G401.6 (cell line): ENCODE results near the gene LRP1.

Experiments
- FAIRE-seq: peaks from 2 replicates; lab custom pipeline; 2012; peaks lifted over from hg19 to GRCh38; lab: Jason Lieb, UNC

The LRP1 gene

DNA sequence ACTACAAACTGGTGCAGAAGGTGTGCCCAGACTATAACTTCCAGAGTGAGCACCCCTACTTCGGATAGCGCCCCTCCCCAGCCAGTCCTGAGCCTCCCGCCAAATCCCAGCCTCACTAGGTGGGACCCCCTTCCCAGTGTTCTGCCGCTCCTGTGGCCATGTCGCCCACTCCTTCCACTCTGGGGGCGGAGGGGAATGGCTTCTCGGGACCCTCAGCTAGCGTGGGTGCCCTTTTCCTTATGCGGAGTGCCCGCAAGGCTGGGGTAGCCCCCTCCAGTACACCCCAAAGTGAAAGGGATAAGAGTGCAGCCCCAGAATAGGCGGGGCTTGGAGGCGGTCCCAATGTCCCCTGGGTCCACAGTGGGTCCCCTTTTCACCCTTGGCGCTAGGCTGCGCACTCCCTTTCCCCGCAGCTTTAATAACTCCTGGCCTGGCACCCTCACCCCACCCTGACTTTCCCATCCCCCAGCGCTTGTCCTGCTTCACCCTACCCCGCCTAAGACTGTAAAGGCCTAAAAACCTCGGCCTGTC is 97.5 kb downstream of the LRP1 start:
- FAIRE-seq: no peak

DNA sequence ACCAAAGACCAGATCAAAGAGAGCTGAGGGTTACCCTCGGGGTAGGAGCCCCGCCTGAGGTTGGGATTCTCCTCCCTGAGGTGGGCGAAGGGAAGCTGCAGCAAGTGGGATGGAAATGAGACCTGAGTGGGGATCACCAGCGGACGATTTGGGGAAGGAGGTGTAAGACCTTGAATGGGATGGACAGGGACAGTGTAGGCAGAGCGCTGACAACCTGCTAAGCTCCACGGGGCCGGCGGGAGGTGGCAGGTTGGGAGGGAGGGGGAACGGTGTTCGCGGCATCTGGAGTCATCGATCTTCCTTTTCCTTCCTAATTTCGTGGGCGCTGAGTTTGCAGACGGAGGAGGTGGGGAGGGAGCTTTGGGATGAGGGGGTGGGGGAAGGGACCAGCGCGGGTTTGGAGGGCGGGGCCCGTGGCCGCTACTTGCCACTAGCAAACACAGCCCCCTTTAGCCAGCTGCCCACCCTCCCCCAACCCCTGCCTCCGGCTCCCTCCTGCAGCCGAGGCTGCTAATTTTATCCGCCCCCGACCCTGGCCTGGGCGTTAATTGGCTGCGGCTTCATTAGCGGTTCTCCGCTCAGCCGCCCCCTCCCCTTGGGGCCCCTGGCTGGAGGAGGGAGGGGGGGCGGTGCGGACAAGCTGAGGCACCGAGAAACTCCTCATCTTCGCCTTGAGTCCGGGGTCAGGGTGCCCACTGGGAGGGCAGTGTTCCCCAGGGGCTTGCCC is 98.5 kb downstream of the LRP1 start:
- FAIRE-seq: no peak

DNA sequence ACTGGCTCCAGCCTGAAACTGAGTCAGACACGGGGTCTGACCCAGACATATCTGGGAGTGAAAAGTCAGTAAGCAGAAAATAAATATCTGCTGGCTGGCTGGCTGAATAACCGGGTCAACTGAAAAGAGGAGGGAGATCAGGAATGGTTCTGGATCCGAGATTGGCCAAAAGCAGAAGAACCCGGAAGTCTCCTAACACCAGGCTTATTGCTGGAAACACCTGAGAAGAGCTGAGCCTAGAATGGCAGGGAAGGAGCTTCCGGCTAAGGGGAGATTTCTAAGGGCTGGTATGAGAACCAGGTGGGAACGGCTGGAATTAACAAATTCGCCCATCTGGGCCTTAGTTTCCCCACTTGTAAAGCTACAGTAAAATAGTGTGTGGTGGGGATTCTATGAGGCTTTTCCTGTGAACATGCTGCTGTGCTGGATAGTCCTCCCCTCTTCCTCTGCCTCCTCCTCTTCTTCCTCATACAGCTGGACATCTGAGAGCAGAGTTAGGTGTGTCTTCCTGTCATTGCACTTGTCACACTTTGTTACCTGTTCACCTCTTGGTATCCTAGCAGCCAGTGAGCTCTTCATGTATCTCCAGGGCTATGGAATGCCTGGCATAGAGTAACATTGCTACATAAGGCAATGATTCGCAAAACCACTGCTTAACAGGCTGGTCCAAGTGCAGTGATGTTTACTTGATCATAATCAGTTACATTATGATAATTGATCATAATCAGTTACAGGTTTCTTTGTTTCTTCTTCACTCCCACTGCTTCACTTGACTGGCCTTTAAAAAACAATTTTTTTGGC is 99.2 kb downstream of the LRP1 start:
- no peak for FAIRE-seq

- peak; percentile 94 for FAIRE-seq
These were observed 100.9 kb downstream of the LRP1 start for GRCh38 chr12:57229046-57229633.

DNA sequence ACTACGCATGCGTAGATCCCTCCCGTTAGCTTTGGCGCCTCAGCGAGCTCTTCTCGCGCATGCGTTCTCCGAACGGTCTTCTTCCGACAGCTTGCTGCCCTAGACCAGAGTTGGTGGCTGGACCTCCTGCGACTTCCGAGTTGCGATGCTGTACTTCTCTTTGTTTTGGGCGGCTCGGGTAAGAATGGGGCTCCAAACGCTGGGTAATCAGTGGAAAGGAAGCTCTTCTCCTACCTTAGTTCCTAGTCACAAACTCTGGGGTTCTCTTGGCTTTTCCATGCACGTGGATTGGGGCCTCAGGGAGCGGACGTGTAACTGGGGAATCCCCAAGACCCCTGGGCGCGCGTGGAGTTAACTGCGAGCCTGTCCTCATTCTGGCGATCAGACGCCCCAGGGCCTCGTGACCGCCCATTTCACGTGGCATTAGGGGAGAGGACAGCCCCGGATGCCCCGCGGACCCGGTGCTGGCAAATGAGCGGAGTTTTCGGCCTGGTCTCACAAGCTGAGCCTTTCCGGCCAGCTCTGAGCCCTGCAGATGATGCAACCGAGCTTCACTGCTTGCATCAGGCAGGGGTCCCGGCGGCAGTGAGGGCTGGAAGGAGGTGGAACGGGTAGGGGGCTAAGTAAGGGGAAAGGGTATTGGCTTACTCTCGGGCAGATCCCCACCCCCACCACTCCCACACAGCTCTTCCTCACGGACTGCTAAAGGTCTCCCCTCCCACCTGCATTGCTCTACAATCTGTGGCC is 101.5 kb downstream of the LRP1 start, which contains the start of gene SHMT2:
Gene SHMT2 (plus strand): TSS at position 78 of the 747 bp plus-strand sequence. CDS start 68 bp downstream, at position 146.
- no peak for FAIRE-seq

DNA sequence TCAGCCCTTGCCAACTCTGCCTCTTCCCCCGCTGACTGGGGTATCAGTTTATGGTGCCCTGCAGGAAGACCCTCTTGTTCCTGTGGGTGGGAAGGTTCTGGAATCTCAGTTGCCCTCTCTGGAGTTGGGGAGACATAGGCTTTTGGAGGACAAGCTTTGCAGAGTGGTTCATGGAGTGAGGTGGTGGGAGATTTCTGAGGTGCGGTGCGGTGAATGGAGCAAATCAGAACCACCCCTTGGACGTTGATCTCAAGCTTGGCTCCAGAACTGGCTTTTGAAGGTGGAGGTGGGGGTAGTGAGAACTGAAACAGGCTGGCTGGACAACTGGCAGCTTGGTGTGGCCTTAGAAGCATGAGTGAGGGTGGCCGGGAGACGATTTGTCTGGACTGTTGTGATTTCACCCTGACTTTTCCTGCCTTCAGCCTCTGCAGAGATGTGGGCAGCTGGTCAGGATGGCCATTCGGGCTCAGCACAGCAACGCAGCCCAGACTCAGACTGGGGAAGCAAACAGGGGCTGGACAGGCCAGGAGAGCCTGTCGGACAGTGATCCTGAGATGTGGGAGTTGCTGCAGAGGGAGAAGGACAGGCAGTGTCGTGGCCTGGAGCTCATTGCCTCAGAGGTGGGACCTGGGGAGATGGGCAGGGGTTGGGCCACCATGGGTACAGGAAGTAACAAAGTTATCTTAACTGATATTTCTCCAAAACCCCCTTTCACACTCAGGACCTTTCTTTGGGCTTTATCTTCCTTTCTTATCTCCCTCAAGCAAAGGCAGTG is 102.3 kb downstream of the LRP1 start:
- FAIRE-seq: no peak

DNA sequence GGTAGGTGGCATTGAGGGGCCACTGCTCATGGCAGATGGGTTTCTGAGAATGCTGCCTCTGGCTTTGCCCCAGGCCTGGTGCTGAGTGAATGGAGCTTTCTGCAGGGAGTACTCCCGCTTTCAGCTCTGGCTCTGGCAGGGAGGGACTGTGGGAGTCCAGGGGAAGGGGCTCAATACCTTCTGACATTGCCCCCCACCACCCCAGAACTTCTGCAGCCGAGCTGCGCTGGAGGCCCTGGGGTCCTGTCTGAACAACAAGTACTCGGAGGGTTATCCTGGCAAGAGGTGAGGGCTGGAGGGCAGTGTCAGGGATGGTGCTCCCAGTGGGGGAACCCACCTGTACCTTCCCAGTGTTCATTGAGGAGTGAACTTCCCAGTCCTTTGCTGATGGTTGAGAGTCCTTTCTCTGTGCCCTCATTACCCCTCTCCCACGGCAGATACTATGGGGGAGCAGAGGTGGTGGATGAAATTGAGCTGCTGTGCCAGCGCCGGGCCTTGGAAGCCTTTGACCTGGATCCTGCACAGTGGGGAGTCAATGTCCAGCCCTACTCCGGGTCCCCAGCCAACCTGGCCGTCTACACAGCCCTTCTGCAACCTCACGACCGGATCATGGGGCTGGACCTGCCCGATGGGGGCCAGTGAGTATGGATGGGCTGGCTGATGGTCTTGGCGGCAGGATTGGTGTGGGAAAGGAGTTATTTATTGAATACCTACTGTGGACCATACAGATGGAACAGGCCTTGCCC is 103.2 kb downstream of the LRP1 start:
- no peak for FAIRE-seq

GRCh38 chr12:57232156-57232756 is 104.0 kb downstream of the LRP1 start:
- no peak for FAIRE-seq

- FAIRE-seq: no peak
These were observed 105.3 kb downstream of the LRP1 start for GRCh38 chr12:57233357-57234232.

DNA sequence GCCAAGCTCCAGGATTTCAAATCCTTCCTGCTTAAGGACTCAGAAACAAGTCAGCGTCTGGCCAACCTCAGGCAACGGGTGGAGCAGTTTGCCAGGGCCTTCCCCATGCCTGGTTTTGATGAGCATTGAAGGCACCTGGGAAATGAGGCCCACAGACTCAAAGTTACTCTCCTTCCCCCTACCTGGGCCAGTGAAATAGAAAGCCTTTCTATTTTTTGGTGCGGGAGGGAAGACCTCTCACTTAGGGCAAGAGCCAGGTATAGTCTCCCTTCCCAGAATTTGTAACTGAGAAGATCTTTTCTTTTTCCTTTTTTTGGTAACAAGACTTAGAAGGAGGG is 105.9 kb downstream of the LRP1 start:
- FAIRE-seq: no peak

DNA sequence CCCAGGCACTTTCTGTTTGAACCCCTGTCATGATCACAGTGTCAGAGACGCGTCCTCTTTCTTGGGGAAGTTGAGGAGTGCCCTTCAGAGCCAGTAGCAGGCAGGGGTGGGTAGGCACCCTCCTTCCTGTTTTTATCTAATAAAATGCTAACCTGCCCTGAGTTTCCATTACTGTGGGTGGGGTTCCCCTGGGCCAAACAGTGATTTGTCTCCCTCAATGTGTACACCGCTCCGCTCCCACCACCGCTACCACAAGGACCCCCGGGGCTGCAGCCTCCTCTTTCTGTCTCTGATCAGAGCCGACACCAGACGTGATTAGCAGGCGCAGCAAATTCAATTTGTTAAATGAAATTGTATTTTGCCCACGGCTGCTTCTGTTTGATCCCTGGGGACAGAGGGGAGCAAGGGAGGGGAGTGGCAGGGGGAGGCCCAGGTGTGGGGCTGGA is 106.3 kb downstream of the LRP1 start:
- no peak for FAIRE-seq

GRCh38 chr12:57235017-57235727 is 106.9 kb downstream of the LRP1 start:
- no peak for FAIRE-seq

DNA sequence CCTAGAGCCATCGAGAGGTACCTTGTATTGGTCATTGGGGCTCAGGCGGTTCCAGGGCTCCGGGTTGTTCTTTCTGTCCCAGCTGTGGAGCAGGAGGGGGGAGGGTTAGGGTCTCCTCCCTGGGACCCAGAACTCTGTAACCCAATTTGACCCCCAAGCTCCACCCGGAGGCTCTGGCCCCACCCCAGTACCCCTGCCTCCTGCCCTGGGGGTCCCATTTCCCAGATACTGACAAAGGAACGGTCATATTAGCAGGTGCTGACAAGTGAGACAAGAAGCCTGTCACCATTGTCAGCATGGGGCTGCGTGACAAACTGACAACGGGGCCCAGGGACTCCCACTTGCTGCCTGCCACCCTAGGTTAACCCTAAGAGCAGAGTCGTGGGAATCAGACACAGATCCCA is 107.4 kb downstream of the LRP1 start:
- FAIRE-seq: no peak

DNA sequence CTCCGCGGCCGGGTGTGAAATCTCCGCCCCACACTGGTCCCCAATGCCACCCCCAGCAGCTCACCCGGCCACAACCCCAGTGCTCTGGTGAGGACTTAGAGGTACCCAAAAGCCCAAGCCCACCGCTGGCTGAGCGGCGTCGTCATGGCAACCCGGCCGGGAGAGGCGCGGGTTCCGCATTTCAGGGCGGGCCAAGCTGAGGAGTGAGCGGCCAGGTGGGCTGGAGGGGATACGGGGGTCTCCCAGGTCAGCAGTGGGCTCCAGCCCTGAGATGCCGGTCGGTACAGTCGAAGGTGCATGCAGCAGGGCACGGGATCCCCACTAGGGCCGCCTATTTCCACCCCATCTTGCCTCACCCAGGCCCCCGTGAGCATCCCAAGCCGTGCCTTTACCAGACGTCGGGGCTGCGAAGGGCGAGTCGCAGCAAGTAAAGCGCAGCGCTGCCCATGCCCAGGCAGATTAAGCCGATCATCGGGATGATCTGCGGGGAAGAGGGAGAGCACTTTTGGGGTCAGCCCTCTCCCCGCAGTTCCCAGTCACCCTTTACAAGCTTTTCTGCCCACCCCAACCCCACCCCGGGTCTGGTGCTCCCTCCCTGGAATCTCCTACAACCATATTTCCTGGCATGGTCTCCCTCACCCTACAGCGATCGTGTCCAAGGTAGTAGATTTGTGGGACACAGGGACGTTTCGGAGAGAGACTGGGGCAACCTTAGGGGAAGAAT is 108.1 kb downstream of the LRP1 start:
- no peak for FAIRE-seq

GRCh38 chr12:57236925-57237595 is 108.8 kb downstream of the LRP1 start:
- FAIRE-seq: no peak

GRCh38 chr12:57237596-57237931 is 109.3 kb downstream of the LRP1 start:
- no peak for FAIRE-seq
